GM21447 (cell line): ENCODE results near the gene TMEM253.

ENCODE experiments used
- ATAC-seq: cut with Tn5 transposase; IDR thresholded peaks from one replicate; pipeline ENCODE4 v1.9.1; 2021; ENCODE audit not compliant: unreplicated experiment

TMEM253 gene

DNA sequence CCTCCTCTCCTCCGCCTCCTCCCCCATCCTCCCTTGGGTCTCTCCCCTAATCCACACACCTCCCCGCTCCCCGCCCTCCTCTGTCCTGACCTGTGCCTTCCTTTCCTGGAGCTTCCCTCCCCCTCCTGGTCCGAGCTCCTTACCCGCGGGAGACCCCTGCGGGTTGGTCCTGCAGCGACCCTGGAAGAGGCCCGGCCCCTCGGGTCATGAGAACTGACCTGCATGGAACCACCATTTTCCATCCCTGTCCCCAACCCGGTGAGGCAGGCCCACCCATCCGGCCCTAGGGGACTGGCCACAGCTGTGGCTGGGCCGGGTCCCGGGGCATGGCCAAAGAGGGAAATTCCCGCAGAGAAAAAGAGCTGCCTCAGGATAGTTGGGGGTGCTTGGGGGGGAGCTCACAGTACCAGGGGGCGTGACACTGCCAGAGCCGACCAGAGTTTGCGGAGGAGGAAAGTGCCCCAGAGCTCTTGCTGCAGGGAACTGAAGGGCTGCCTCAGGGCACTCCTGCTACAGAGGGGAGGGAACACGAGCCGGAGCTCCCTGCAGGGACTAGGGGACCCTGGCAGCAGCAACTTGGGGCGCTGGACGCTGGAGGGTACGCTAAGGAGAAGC, 30.1 kb upstream of the TMEM253 start:
- ATAC-seq: peak; percentile 20

DNA sequence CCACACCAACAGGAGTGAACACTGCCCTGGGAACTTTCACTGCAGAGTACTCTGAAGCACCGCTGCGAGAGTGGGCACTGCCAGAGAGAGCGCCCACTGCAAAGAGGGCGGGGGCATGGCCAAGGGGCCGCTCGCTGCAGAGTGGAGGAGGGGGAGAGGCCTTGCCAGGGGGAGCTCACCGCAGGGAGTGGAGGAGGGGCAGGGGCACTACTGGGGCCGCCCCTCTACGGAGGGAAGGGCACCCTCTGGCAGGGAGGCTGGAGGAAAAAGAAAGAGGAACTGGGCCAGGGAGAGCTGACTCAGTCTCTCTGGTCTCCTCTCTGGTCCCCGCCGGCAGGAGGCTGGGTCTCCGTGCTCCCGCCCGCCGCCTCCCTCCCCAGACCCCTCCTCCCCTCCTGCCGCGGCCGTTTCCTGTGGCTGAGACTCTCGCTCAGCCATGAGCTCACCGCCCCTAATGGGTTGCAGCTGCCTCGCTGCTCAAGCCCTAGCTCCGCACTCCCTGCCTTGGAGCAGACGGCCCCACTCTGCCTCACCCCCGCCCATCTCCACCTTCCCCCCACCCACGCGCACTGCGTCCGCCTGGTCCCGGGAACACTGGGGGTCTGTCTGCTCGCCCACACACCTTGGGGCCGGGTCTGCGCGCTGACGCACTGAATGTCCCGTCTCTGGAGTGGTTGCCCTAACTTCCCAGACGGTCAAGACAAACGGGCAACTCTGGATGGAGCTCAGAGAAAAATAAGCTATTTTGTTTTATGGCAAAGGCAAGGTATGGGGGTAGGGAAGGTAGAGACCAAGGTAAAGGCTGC, 29.4 kb upstream of the TMEM253 start:
- ATAC-seq: peak; percentile 73

DNA sequence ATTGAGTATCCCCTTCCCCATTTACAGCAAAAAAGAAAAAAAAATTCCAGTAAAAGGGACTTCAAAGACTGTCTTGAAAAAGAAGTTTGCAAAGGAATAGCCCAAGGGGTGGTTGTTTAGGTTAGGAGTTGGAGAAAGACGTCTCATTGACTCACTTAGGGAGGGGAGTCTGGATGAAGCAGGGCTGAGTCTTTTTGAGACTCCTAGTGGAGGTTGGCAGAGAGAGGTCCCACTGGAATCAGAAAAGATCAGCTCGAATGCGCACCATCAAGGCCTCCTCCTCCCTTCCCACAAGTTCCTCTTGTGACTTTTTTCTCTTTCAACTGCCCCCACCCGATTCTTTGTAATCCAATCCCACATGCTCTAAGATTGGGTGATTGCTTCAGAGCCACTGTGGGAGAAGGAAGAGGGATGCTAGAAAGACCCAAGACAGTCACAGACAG, 28.8 kb upstream of the TMEM253 start:
- ATAC-seq: no peak

DNA sequence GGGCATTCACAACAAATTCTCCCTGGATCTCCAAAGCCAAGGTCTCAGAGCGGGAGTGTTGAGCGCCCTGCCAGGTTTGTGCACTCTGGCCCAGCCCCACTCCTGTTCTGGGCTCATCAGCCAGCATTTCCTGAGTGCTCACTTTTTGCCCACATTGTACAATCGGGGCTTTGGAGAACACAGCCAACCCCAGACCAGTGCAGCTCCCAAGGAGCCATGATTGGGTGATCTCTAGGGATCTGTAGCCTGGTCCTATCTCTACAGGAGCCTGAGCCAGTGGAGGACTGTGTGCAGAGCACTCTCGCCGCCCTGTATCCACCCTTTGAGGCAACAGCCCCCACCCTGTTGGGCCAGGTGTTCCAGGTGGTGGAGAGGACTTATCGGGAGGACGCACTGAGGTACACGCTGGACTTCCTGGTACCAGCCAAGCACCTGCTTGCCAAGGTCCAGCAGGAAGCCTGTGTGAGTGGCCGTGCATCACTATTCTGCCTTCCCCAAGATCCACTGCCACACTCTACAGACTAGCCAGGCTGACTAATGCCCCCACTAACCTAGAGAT, 28.0 kb upstream of the TMEM253 start:
- ATAC-seq: no peak

DNA sequence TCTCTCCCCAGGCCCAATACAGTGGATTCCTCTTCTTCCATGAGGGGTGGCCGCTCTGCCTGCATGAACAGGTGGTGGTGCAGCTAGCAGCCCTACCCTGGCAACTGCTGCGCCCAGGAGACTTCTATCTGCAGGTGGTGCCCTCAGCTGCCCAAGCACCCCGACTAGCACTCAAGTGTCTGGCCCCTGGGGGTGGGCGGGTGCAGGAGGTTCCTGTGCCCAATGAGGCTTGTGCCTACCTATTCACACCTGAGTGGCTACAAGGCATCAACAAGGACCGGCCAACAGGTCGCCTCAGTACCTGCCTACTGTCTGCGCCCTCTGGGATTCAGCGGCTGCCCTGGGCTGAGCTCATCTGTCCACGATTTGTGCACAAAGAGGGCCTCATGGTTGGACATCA, 26.9 kb upstream of the TMEM253 start:
- ATAC-seq: no peak

DNA sequence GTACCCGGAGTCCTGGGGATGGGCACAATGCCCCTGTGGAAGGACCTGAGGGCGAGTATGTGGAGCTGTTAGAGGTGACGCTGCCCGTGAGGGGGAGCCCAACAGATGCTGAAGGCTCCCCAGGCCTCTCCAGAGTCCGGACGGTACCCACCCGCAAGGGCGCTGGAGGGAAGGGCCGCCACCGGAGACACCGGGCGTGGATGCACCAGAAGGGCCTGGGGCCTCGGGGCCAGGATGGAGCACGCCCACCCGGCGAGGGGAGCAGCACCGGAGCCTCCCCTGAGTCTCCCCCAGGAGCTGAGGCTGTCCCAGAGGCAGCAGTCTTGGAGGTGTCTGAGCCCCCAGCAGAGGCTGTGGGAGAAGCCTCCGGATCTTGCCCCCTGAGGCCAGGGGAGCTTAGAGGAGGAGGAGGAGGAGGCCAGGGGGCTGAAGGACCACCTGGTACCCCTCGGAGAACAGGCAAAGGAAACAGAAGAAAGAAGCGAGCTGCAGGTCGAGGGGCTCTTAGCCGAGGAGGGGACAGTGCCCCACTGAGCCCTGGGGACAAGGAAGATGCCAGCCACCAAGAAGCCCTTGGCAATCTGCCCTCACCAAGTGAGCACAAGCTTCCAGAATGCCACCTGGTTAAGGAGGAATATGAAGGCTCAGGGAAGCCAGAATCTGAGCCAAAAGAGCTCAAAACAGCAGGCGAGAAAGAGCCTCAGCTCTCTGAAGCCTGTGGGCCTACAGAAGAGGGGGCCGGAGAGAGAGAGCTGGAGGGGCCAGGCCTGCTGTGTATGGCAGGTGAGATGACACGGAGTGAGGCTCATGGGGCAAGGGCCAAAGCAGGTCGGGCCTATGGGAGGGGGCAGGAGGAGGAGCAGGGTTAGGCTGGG, 26.2 kb upstream of the TMEM253 start:
- ATAC-seq: no peak

DNA sequence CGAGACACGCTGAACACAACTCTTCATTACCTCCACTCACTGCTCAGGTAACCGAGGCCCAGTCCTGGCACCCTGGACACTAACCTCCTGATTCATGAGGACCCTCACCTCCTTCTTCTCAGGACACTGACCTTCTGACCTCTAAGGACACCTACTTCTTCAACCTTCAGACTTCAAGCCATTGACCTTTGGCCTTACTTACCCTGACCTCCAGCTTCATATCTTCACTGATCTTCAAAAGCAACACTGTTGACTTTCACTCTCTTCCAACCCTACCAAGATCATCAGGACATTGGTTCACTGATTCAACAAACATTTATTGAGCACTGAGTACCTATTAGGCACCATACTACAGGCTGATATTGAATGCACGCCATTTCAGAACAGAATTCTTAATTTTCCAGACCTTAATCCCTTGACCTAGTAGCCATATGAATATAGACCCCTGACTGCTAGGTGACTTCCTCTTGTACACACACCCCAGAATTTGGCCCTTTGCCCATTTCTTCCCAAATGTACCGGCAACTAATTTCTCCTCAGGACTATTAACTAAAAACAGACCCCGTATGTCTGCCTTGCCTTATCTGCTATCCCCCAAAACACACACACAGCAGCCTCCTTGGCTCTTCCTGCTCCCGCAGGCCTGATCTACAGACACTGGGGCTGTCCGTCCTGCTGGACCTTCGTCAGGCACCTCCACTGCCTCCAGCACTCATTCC, 25.0 kb upstream of the TMEM253 start:
- no peak for ATAC-seq

DNA sequence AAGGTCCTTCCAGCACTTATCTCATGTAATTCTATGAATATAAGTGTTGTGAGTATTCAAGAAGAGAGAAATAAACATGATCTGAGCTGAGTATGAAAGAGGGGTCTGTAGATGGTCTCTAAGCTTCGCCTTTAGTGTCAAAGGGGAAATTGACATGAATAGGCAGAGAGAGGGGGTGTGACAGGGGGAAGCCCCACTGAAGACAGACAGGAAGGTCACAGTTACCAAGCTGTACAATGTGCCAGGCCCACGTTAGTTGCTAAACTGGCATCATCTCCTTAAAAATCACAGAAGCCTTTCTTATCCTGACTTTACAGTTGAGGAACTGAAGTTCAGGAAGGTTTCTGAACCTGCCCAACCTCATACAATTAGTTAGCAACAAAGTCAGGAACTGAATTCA, 23.2 kb upstream of the TMEM253 start:
- no peak for ATAC-seq

DNA sequence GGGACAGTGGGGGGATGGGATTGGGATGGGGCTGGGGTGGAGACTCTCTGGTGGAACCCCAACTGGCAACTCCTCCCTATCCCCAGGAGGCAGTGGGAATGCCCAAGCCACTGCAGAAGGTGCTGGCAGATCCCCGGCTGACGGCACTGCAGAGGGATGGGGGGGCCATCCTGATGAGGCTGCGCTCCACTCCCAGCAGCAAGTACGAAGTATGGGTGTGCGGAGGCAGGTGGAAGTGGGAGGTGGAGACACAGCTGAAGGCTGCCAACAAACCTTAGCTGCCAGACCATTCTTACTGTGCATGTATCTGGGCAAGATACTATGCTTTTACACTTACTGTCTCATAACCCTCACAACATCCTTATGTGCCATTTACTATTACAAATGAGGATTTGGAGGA, 22.6 kb upstream of the TMEM253 start:
- ATAC-seq: no peak

DNA sequence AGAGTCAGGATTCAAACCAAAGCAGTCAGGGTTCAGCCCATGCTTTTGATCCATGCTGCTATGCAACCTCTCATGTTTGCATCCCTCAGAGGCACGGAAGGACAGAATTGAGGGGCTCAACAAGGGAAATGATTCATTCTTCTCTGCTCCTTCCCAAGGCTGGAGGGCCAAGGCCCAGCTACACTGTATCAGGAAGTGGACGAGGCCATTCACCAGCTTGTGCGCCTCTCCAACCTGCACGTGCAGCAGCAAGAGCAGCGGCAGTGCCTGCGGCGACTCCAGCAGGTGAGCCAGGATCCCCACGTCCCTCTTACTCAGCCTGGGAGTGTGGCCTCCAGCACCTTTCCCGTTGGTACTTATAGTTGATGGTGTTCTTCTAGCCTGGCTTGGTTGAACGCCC, 22.1 kb upstream of the TMEM253 start:
- ATAC-seq: no peak

DNA sequence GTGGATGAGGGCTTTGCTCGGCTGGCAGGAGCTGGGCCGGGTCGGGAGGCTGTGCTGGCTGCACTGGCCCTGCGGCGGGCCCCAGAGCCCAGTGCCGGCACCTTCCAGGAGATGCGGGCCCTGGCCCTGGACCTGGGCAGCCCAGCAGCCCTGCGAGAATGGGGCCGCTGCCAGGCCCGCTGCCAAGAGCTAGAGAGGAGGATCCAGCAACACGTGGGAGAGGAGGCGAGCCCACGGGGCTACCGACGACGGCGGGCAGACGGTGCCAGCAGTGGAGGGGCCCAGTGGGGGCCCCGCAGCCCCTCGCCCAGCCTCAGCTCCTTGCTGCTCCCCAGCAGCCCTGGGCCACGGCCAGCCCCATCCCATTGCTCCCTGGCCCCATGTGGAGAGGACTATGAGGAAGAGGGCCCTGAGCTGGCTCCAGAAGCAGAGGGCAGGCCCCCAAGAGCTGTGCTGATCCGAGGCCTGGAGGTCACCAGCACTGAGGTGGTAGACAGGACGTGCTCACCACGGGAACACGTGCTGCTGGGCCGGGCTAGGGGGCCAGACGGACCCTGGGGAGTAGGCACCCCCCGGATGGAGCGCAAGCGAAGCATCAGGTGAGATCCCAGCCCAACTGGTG, 19.2 kb upstream of the TMEM253 start:
- ATAC-seq: no peak

DNA sequence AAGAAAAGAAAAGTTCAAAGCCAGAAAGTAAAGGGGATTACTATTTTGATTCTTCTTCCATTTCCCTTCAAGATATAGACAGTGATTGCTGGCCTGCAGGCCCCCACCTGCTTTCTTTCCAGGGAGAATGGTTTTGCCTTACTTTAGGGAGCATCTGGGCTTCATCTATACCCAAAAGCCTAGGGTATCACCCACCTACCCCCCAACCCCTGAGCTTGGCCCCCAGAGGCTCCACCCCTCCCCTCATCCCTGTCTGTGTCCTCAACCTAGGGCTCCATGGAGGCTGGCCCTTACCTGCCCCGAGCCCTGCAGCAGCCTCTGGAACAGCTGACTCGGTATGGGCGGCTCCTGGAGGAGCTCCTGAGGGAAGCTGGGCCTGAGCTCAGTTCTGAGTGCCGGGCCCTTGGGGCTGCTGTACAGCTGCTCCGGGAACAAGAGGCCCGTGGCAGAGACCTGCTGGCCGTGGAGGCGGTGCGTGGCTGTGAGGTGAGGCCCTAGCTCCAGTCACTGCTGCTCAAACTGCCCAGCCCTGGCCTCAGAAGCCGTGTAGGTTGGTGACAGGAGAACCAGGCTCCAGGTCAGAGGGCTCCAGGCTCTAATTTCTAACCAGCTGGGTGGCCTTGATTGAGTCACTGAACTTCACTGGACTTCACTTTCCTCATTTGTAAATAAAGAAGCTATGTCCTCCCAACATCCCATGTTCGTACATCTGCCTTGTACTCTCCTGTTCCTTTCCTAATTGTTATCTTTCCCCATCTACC, 17.1 kb upstream of the TMEM253 start:
- ATAC-seq: no peak

DNA sequence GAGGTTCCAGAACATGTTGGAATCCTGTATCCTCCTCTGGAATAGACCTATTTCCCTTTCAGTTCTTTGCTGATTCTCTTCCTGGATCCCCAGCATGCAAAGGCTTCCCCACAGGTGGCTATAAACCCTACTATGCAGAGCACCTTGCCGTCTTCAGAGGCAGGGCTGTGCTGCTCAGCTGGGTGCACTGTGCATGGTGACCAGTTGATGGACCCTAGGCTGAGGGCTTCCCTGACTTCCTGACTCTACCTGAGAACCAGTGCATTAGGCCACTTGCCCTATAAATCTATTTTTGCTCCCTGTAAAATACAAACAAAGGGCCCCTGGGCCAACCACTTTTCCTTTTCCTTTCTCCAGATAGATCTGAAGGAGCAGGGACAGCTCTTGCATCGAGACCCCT, 16.5 kb upstream of the TMEM253 start:
- no peak for ATAC-seq

DNA sequence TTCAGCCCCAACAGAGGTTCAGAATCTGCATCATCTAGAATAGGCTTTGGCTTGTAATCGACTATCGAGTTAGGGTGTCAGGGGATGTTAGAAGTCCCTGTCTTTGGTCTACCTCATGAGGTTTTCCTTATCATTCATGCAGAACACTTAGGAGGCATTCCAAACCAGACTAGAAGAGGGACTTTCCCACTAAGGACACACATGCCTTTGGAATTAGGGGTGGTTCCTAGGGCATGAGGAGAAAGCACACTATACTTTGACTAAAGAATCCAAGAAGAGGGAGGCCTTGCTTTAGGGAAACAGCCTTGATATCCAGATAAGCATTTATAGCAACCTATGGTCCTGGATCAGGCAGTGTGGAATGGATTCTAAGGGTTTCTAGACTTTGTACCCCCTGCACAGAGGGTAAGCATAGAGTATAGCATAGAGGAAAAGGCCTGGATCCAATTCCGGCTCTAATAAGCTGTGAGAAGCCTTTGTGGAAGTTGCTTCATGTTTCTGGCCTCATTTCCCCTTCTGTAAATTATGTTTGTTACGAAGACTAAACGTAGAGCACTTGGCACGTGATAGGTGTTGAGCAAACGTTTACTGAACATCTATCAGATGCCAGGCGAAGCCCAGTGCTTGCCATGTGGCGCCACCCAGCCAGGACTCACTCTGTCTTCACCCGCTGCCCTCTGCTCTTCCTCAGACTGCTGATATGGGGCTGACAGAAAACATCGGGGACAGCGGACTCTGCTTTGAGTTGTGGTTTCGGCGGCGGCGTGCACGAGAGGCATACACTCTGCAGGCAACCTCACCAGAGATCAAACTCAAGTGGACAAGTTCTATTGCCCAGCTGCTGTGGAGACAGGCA, 15.6 kb upstream of the TMEM253 start:
- ATAC-seq: no peak

DNA sequence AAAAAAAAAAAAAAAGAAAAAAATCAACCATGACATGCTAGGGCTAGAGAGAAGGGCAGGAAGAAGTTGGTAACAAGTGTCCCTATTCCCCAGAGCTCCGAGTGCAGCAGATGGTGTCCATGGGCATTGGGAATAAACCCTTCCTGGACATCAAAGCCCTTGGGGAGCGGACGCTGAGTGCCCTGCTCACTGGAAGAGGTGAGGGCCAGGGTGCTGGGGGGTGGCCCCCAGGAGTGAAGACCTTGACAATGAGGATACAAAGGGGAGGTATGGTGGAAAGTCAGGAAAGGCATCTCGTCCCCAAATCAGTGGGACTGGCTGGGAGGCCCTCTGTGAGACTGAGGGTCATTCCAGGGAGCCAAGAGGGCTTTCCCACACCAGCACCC, 14.0 kb upstream of the TMEM253 start:
- ATAC-seq: no peak

DNA sequence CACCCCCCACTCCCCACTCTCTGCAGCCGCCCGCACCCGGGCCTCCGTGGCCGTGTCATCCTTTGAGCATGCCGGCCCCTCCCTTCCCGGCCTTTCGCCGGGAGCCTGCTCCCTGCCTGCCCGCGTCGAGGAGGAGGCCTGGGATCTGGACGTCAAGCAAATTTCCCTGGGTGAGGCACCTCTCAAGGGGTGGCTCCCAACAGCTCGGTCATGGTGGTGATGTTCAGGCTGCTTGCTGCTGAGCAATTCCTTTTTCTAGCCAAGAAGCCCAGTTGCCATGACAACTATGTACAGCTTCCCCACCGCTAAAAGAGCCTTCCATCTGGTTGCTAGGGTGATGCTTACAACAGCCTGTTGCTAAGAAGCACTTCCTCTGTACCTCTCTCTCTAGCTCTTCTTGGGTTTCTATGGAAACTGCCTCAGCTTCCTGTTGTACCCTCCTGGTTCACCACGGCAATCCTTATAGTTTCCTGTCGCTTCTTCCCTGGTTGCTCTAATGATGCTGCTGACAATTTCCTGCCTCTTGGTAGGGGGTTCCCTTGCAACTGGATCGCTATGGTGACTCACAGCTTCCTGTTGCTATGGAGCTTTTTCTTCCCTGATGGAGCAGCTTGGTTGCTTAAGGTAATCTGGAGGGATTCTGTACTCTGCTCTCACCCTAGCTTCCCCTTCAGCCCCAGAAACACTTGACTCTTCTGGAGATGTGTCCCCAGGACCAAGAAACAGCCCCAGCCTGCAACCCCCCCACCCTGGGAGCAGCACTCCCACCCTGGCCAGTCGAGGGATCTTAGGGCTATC, 13.4 kb upstream of the TMEM253 start:
- no peak for ATAC-seq

DNA sequence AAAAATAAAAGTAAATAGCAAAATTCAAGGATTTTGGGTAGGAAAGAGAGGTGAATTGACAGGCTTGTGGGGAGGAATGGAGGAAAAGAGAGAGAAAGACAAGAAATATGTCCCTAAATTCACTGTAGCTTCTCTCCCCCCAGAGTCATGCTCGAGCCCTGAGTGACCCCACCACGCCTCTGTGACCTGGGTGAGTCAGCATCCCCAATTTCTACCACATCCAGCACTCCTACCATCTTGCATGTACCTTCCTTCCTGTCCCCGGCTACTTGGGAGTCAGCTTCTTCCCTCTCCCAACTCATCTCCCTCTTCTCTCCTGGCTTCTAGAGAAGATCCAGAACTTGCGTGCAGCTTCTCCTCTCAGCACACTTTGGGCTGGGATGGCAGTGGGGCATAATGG, 12.2 kb upstream of the TMEM253 start:
- no peak for ATAC-seq

DNA sequence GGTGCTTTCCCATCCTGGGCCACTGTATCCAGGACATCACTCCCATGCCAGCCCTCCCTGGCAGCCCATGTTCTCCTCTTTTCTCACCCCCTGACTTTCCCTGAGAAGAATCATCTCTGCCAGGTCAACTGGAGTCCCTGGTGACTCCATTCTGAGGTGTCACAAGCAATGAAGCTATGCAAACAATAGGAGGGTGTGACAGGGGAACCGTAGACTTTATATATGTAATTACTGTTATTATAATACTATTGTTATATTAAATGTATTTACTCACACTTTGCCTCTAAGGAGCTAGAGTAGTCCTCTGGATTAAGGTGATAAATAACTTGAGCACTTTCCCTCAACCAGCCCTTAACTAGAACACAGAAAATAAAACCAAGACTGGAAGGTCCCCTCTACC, 11.6 kb upstream of the TMEM253 start:
- ATAC-seq: no peak
